HepG2 (cell line): ENCODE results near the gene MC1R. TPM values are rescaled to one million over a fixed set of nuclear protein-coding genes. Genes with fewer than 3 reads are reported as not detected.
A peak's percentile ranks its signal among the peaks of the same experiment; 100 is the strongest.

Source experiments
- ATAC-seq: fragments of 200-7000 bp; cut with Tn5 transposase; 3 replicates; pipeline ENCODE4 v1.9.1; 2020; ENCODE audit warnings: mild to moderate bottlenecking, moderate library complexity
- BruUV-seq: library from RNA; stranded (reverse); fragments of 400-500 nt; replicated peaks from 2 replicates; lab custom pipeline; 2021; lab: Mats Ljungman, UMichigan
- CTCF ChIA-PET: fragments of 300-600 bp; formaldehyde crosslinking; extraction: SDS; loops from one replicate; lab custom pipeline; 2021; ENCODE audit warnings: low total read pairs, inconsistent platforms, low intra/inter-chr PET ratio; lab: Yijun Ruan, JAX
- POLR2A ChIA-PET: fragments of 350-600 bp; sonication (Branson Sonifier 250); formaldehyde crosslinking; loops from one replicate; lab custom pipeline; 2020; ENCODE audit warnings: antibody characterized with exemption, inconsistent platforms; lab: Yijun Ruan, JAX
- DNase-seq: peaks from one replicate; pipeline ENCODE4 v3.0.0-alpha.2; 2015; ENCODE audit warnings: low spot score
- FAIRE-seq: peaks from 3 replicates; lab custom pipeline; 2011; peaks lifted over from hg19 to GRCh38; lab: Jason Lieb, UNC
- H2AFZ ChIP-seq: one replicate; pipeline ENCODE4 v1.6.1; 2011; ENCODE audit warnings: low read length, inconsistent platforms
- H3K27ac ChIP-seq: fragments of 300-600 bp; 3 replicates; pipeline ENCODE4 v1.8.0; 2011; ENCODE audit warnings: mixed run types, mild to moderate bottlenecking, mixed read lengths, low read length, inconsistent platforms; ENCODE audit not compliant: insufficient read depth; ENCODE audit errors: extremely low read length
- H3K27me3 ChIP-seq, 2 experiments: fragments of 200-600 bp in 1 of 2; 2 replicates in 1 of 2; 3 replicates in 1 of 2; pipeline versions ENCODE4 v1.6.0 to v1.8.0; 2011; ENCODE audit warnings: low read length in 2 of 2, mild to moderate bottlenecking in 2 of 2, moderate library complexity in 2 of 2, inconsistent platforms in 1 of 2; ENCODE audit not compliant: insufficient read depth in 2 of 2, control insufficient read depth in 1 of 2
- H3K36me3 ChIP-seq, 2 experiments: fragments of 200-600 bp in 1 of 2; replicated peaks in 1 of 2; 2 replicates in 1 of 2; 3 replicates in 1 of 2; pipeline versions ENCODE4 v1.5.1 to v1.8.0; 2011; ENCODE audit warnings: low read length in 2 of 2, inconsistent platforms in 1 of 2; ENCODE audit not compliant: insufficient read depth in 2 of 2, control insufficient read depth in 1 of 2
- H3K4me1 ChIP-seq: 2 replicates; pipeline ENCODE4 v1.5.1; 2012; ENCODE audit warnings: low read length, inconsistent platforms; ENCODE audit not compliant: insufficient read depth
- H3K4me2 ChIP-seq: 2 replicates; pipeline ENCODE4 v1.6.0; 2011; ENCODE audit warnings: low read depth, low read length, inconsistent platforms
- H3K4me3 ChIP-seq, 3 experiments: fragments of 200-600 bp in 1 of 3; sonication (generic), shearing (Covaris generic) in 1 of 3; replicated peaks in 1 of 3; 2 replicates each; pipeline ENCODE4 v1.5.1; 2011 to 2016; ENCODE audit warnings: low read length in 3 of 3, inconsistent platforms in 2 of 3, low read depth in 2 of 3, mild to moderate bottlenecking in 2 of 3, control low read depth in 1 of 3, mixed read lengths in 1 of 3; ENCODE audit not compliant: insufficient read depth in 1 of 3
- H3K79me2 ChIP-seq: one replicate; pipeline ENCODE4 v1.6.1; 2011; ENCODE audit warnings: low read length, inconsistent platforms; ENCODE audit not compliant: insufficient read depth
- H3K9ac ChIP-seq: 2 replicates; pipeline ENCODE4 v1.6.0; 2011; ENCODE audit warnings: mild to moderate bottlenecking, low read depth, low read length, inconsistent platforms; ENCODE audit not compliant: insufficient read depth
- H3K9me3 ChIP-seq: 2 replicates; pipeline ENCODE4 v1.5.1; 2012; ENCODE audit warnings: mild to moderate bottlenecking, low read length
- H4K20me1 ChIP-seq: 2 replicates; pipeline ENCODE4 v1.6.0; 2011; ENCODE audit warnings: inconsistent platforms, mild to moderate bottlenecking, low read length, moderate library complexity; ENCODE audit not compliant: insufficient read depth
- AGO2 ChIP-seq: fragments of 200-400 bp; formaldehyde crosslinking; optimal IDR thresholded peaks from 2 replicates; pipeline ENCODE3; 2017; ENCODE audit warnings: mild to moderate bottlenecking, low read depth, low read length, moderate library complexity
- ZEB1 ChIP-seq: IDR thresholded peaks from 2 replicates; pipeline ENCODE4 v1.6.1; 2012; ENCODE audit warnings: mild to moderate bottlenecking, low read depth, inconsistent platforms; ENCODE audit not compliant: insufficient replicate concordance
- ZNF230 ChIP-seq: sonication (generic); formaldehyde crosslinking; IDR thresholded peaks from 2 replicates; pipeline ENCODE4 v1.4.0; 2020; ENCODE audit warnings: mild to moderate bottlenecking, missing genetic modification reagents
- ZNF253 ChIP-seq: sonication (generic); formaldehyde crosslinking; IDR thresholded peaks from 2 replicates; pipeline ENCODE4 v1.8.0; 2022; ENCODE audit warnings: mild to moderate bottlenecking, missing genetic modification reagents, borderline replicate concordance
- ZNF562 ChIP-seq: sonication (generic); formaldehyde crosslinking; IDR thresholded peaks from 2 replicates; pipeline ENCODE4 v1.8.0; 2022; ENCODE audit warnings: missing genetic modification reagents, borderline replicate concordance
- ZSCAN5A ChIP-seq: sonication (generic); formaldehyde crosslinking; IDR thresholded peaks from 2 replicates; pipeline ENCODE4 v1.8.0; 2022; ENCODE audit warnings: mild to moderate bottlenecking, missing genetic modification reagents, borderline replicate concordance
- WGBS: methylation state at CpG from one replicate; pipeline ENCODE4 v1.1.6; 2017; ENCODE audit warnings: low lambda C conversion rate; 5-methylcytosine and 5-hydroxymethylcytosine counted together
- in situ Hi-C: cut with HindIII; loops from 2 replicates; pipeline ENCODE4 v1.10.0; 2017; ENCODE audit warnings: low pct_unique_long_range_greater_than_20kb; ENCODE audit not compliant: extremely low pct_ligation_motif_present
- intact Hi-C: fragments of 100-400 bp; cut with micrococcal nuclease; formaldehyde crosslinking; loops from one replicate; pipeline ENCODE4 v1.10.0; 2022; ENCODE audit not compliant: unreplicated experiment
- polyA plus RNA-seq, 8 experiments: library from polyadenylated mRNA; depleted of rRNA in 3 of 8; stranded (reverse) in 7 of 8; unstranded in 1 of 8; fragments of >200 nt; fragmentation: Illumina TruSeq in 4 of 8; extraction: Trizol in 4 of 8; gene quantifications; 2 replicates each; pipeline versions ENCODE4 v1.2.1 to v1.2.3, GENCODE V29; 2011 to 2016; ENCODE audit warnings: low read depth in 4 of 8, missing spikeins in 1 of 8, mixed read lengths in 1 of 8; ENCODE audit not compliant: insufficient read depth in 1 of 8
- total RNA-seq, 5 experiments: library from RNA; depleted of rRNA; stranded (reverse); fragments of >200 nt; fragmentation: Illumina TruSeq; extraction: Trizol; gene quantifications; 2 replicates each; pipeline ENCODE4 v1.2.3, GENCODE V29; 2016; ENCODE audit warnings: low read depth in 1 of 5

The MC1R gene
- total and polyA plus RNA-seq, 2 of the 13 experiments (the other 11 are each of a cell fraction or from before 2014, with no cell fraction given): 9.1 to 14.8 TPM

DNA sequence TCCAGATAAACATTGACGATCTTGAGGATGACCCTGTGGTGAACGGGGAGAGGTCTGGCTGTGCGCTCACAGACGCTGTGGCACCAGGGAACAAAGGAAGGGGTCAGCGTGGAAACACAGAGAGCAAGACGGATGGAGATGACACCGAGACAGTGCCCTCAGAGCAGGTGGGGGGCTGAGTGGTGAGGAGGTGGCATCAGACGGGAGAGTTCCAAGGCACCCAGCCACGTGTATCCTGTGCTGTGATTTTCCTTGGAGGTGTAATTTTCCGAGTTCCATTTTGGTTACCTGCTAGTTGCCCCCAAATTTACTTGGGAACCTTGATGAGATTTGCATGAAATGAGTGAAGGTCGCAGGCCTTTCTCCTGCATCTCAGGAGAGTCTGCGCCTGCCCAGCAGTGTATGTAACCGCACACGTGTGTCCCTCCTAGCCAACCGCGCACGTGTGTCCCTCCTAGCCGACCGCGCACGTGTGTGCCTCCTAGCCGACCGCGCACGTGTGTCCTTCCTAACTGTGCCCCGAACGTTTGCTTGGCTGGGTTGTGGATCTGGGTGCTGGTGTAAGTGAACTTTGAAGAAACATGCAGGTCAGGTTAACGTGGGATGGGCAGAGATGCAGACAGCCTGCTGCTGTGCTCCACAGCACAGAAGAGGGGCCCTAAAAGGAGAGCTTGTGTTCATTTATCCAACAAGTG, 35.2 kb upstream of the MC1R start (continued):
- TF ChIP-seq ZNF230 (CRISPR knock-in tag) (no peak), ZSCAN5A (CRISPR knock-in tag) (no peak), ZNF562 (no peak), ZNF253 (CRISPR knock-in tag) (no peak)
- TF ChIP-seq, all 625 proteins: peak for 5

DNA sequence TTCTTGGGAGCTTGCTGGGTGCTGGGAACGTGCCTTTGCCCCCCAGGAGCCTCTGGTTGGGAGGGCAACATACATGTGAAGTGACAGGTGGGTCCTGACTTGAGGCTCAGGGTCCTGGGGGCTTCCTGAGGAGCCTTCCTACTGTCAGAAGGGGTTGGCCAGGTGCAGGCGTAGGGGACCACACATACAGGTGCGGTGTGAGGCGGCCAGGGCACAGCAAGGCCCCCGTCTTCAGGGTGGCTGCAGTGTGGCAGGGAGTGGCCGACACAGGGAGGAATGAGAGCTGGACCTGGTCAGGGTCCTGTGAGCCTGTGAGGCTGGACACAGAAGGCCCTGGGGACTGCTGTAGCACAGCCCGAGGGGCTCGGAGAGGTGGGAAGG, 34.6 kb upstream of the MC1R start:
- Histone ChIP-seq H3K27ac (no peak overlapping the region), H3K9ac (no peak overlapping the region), H3K4me2 (no peak overlapping the region), H4K20me1 (peaks cover 11% of the 10 kb centered on the region), H3K4me1 (no peaks in the 10 kb centered on the region), H3K36me3 (peaks cover 40 to 80% of the 10 kb centered on the region in 2 experiments), H3K79me2 (peaks cover 35% of the 10 kb centered on the region), H3K9me3 (no peaks in the 10 kb centered on the region), H3K27me3 (no peaks in the 10 kb centered on the region), H2AFZ (no peak overlapping the region), H3K4me3 (no peak overlapping the region)
- DNase-seq: no peak
- ATAC-seq: peak; percentile 17; the same call in 2 of the 3 replicates
- TF ChIP-seq AGO2: peak; percentile 65
- no peak for TF ChIP-seq ZEB1
- in situ Hi-C loops: no loop called here
- BruUV-seq: no TSS peak
- intact Hi-C loops: no loop called here
- ChIA-PET POLR2A (no interaction called here), CTCF (no interaction called here)
- FAIRE-seq: no peak
- 96% methylated on average over 8 of the region's 8 CpGs for WGBS
